ENCODE results near the gene IDUA. TPM values are rescaled to one million over a fixed set of nuclear protein-coding genes. Genes with fewer than 3 reads are reported as not detected.

The IDUA gene
- total and polyA plus RNA-seq, 7 donors: 1.2 to 15.2 (median 7.3) TPM

DNA sequence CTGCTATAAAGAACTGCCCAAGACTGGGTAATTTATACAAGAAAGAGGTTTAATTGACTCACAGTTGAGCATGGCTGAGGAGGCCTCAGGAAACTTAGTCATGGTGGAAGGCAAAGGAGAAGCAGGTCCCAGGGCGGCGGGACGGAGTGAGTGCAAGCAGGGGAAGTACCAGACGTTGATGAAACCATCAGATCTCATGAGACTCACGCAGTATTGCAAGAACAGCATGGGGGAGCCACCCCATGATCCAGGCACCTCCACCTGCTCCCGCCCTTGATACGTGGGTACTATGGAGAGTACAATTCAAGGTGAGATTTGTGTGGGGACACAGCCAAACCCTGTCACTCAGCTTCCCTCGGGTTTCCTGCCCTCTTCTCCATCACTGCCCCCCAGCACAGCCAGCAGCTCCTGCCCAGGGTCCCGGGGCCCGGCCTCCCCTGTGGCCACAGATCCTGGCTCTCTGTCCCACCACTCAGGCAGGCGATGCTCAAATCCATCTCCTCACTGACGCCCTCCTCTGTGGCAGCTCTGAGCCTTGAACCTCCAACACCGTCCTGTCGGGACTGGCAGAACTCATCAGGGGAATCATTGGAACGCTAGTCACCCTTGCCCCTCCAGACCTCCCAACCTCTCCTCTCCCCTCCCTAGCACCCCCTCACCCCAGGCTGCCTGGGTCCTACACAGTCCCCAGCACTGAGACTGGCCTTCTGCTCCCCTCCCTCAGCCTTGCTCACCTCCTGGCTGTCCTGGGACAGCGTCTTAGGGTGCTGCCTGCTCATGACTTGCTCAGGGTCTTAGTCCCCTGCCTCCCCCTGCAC is 62.1 kb downstream of the IDUA start:
- Histone ChIP-seq H3K9me3 (no peaks in the 10 kb centered on the region), H3K27ac (no peak overlapping the region), H3K36me3 (no peaks in the 10 kb centered on the region), H3K27me3 (peaks cover 14 to 88% (median 57%) of the 10 kb centered on the region in 3 donors), H3K4me3 (no peak overlapping the region), H3K4me1 (peaks cover 2 to 30% (median 25%) of the 10 kb centered on the region in 4 donors)
- no peak for TF ChIP-seq EP300 (IDR thresholded peaks at IDR 0.05)
- no peak for TF ChIP-seq POLR2AphosphoS5 (IDR thresholded peaks at IDR 0.05)
- no peak for TF ChIP-seq CTCF (IDR thresholded peaks at IDR 0.05)
- TF ChIP-seq POLR2A (IDR thresholded peaks at IDR 0.05): no peak
- 83 to 88% methylated on average over 16 of the region's 16 CpGs for WGBS, 2 donors
- intact Hi-C loops (cut with DNase I): no loop called here
- DNase-seq: peak; percentile 60

DNA sequence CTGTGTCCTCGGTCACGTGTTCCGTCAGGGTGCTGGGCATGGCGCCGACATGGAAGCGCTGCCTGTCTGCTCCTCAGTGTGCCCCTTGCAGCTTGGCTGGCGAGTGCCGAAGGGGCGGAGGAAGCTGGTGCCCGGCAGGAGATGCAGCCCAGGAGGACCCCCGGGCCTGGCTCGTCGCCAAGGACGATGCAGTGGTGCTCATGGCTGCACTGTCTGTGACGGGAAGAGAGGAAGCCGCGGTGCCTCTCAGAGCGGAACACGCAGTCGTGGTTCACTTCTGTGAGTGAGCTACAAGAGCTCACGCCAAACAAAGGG is 62.7 kb downstream of the IDUA start:
- intact Hi-C loops (cut with DNase I): no loop called here
- no peak overlapping the region for H3K4me3 ChIP-seq
- WGBS, 2 donors: 87 to 89% methylated on average over 21 of the region's 21 CpGs
- no peaks in the 10 kb centered on the region for H3K36me3 ChIP-seq
- TF ChIP-seq POLR2AphosphoS5 (IDR thresholded peaks at IDR 0.05) (no peak), CTCF (IDR thresholded peaks at IDR 0.05) (no peak), POLR2A (IDR thresholded peaks at IDR 0.05) (no peak), EP300 (IDR thresholded peaks at IDR 0.05) (no peak)
- H3K27ac ChIP-seq: no peak overlapping the region
- DNase-seq: peak; percentile 58
- no peaks in the 10 kb centered on the region for H3K9me3 ChIP-seq
- H3K4me1 ChIP-seq: peaks cover 0 to 29% (median 20%) of the 10 kb centered on the region in 4 donors
- peaks cover 12 to 85% (median 53%) of the 10 kb centered on the region in 3 donors for H3K27me3 ChIP-seq

DNA sequence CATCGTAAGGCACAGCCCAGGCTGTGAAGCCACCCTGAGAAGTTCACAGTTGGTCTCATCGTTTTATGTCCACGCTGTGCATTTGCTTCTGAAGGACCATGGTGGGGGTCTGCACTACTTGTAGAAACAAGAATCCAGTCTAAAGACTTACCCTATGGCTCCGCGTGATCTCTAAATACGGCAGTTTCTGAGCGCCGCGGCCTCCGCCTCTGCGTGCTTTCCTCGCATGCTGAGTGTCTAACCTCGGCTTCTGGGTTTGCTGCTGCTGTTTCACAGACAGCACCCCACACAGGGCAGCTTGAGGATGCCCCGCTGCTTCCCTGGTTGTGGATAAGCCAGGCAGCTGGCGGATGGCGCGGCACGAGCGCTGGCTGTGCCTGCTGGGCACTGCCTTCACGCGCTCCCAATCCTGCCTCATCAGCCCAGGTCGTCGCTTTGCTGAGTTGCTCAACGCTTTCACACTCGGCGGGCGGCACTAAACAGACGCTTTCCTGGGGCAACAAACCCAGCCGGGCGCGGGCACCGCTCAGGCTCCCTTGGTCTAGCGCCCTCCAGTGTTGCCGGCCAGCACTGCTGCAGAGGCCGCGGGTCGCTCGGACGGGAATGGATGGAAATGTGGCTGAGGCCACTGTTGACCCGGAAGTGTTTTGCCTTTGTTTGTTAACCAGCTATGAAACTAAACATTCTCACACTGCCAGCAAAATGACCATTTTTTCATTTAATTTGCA is 63.8 kb downstream of the IDUA start:
- peak; percentile 61 for DNase-seq
- Histone ChIP-seq H3K27me3 (peaks cover 6 to 85% (median 42%) of the 10 kb centered on the region in 3 donors), H3K36me3 (no peaks in the 10 kb centered on the region), H3K4me3 (no peak overlapping the region), H3K27ac (no peak overlapping the region), H3K4me1 (peaks cover 0 to 28% (median 20%) of the 10 kb centered on the region in 4 donors), H3K9me3 (no peaks in the 10 kb centered on the region)
- intact Hi-C loops (cut with DNase I): no loop called here
- TF ChIP-seq CTCF (IDR thresholded peaks at IDR 0.05): no peak
- no peak for TF ChIP-seq POLR2A (IDR thresholded peaks at IDR 0.05)
- TF ChIP-seq EP300 (IDR thresholded peaks at IDR 0.05): no peak
- no peak for TF ChIP-seq POLR2AphosphoS5 (IDR thresholded peaks at IDR 0.05)
- WGBS, 2 donors: 71 to 81% methylated on average over 40 of the region's 40 CpGs

DNA sequence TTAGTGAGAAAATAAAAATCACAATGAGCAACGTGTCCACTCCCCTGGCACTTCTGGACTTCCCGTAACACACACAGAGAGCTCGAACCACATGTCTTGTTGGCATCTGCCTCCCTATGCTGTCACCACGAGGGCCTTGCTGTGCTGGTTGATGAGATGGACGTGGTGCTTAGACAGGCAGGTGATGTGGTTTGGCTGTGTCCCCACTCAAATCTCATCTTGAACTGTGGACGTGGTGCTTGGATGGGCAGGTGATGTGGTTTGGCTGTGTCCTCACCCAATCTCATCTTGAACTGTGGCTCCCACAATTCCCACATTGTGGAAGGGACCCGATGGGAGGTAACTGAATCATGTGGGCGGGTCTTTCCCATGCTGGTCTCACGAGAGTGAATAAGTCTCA is 64.6 kb downstream of the IDUA start:
- Histone ChIP-seq H3K4me1 (peaks cover 0 to 31% (median 20%) of the 10 kb centered on the region in 4 donors), H3K27me3 (peaks cover 9 to 89% (median 48%) of the 10 kb centered on the region in 3 donors), H3K4me3 (no peak overlapping the region), H3K36me3 (no peaks in the 10 kb centered on the region), H3K27ac (no peak overlapping the region), H3K9me3 (no peaks in the 10 kb centered on the region)
- TF ChIP-seq EP300 (IDR thresholded peaks at IDR 0.05): no peak
- TF ChIP-seq CTCF (IDR thresholded peaks at IDR 0.05): no peak
- no peak for TF ChIP-seq POLR2AphosphoS5 (IDR thresholded peaks at IDR 0.05)
- no peak for TF ChIP-seq POLR2A (IDR thresholded peaks at IDR 0.05)
- intact Hi-C loops (cut with DNase I): no loop called here
- DNase-seq: peak; percentile 8
- 74 to 82% methylated on average over 9 of the region's 9 CpGs for WGBS, 2 donors
